Natural killer cell (primary cell): ENCODE measurements around the gene ANKS3. TPM values are rescaled to one million over a fixed set of nuclear protein-coding genes. Genes with fewer than 3 reads are reported as not detected.

Experiments used
- ATAC-seq, 3 donors: fragments of 150-1000 bp in 2 of 3; fragments of 200-7000 bp in 1 of 3; cut with Tn5 transposase; 1 replicate in 1 of 3; 2 replicates in 2 of 3; pipeline ENCODE4 v1.10.0; 2021; ENCODE audit warnings: mild to moderate bottlenecking in 2 of 3, moderate library complexity in 2 of 3
- DNase-seq, 2 donors: peaks; one replicate each; pipeline versions ENCODE4 v3.0.0 to v3.0.0-alpha.2; 2013 to 2021; ENCODE audit warnings: mixed read lengths in 1 of 2
- H3K27ac ChIP-seq: one replicate; pipeline ENCODE4 v1.5.1; 2013; ENCODE audit warnings: mild to moderate bottlenecking, low read length
- H3K27me3 ChIP-seq: one replicate; pipeline ENCODE4 v1.6.1; 2013; ENCODE audit warnings: low read length; ENCODE audit not compliant: control insufficient read depth, insufficient read depth
- H3K36me3 ChIP-seq: one replicate; pipeline ENCODE4 v1.6.1; 2013; ENCODE audit warnings: low read length; ENCODE audit not compliant: control insufficient read depth, insufficient read depth
- H3K4me1 ChIP-seq: one replicate; pipeline ENCODE4 v1.6.1; 2013; ENCODE audit warnings: low read length; ENCODE audit not compliant: control insufficient read depth, insufficient read depth
- H3K4me3 ChIP-seq: one replicate; pipeline ENCODE4 v1.5.1; 2013; ENCODE audit warnings: low read length
- H3K9me3 ChIP-seq: one replicate; pipeline ENCODE4 v1.6.1; 2013; ENCODE audit warnings: low read length; ENCODE audit not compliant: control insufficient read depth, insufficient read depth
- H3K27ac Mint-ChIP-seq, 2 donors: one replicate each; pipeline ENCODE4 v1.8.0; 2022; ENCODE audit warnings: mild to moderate bottlenecking in 2 of 2, mixed read lengths in 2 of 2, moderate library complexity in 1 of 2
- H3K27me3 Mint-ChIP-seq, 2 donors: one replicate each; pipeline ENCODE4 v1.8.0; 2022; ENCODE audit warnings: low read depth in 2 of 2, mixed read lengths in 2 of 2
- H3K36me3 Mint-ChIP-seq: one replicate; pipeline ENCODE4 v1.8.0; 2022; ENCODE audit warnings: mixed read lengths
- H3K4me1 Mint-ChIP-seq, 2 donors: one replicate each; pipeline ENCODE4 v1.8.0; 2022; ENCODE audit warnings: mixed read lengths in 2 of 2
- H3K4me3 Mint-ChIP-seq: one replicate; pipeline ENCODE4 v1.8.0; 2022; ENCODE audit warnings: mild to moderate bottlenecking, moderate library complexity, mixed read lengths
- H3K9me3 Mint-ChIP-seq, 2 donors: one replicate each; pipeline ENCODE4 v1.8.0; 2022; ENCODE audit warnings: mixed read lengths in 2 of 2
- WGBS: methylation state at CpG from one replicate; pipeline ENCODE4 v1.1.7; 2013; ENCODE audit warnings: missing lambda C conversion rate; ENCODE audit not compliant: insufficient coverage; 5-methylcytosine and 5-hydroxymethylcytosine counted together
- intact Hi-C: fragments of 100-400 bp; cut with micrococcal nuclease; formaldehyde crosslinking; loops from one replicate; pipeline ENCODE4 v1.14.2; 2022
- total RNA-seq, 4 donors: library from RNA; stranded (reverse); fragments of 120-200 nt in 1 of 4; gene quantifications; one replicate each; pipeline versions ENCODE4 v1.2.3 to v1.2.4, GENCODE V29; 2013 to 2022
- TF ChIP-seq, protein P1 (sequence below): fragments of 200-600 bp; IDR thresholded peaks from one replicate; pipeline ENCODE4 v1.8.0; 2022; ENCODE audit warnings: antibody characterized with exemption

The ANKS3 gene
- total RNA-seq, 3 donors from 2014 or later (not counting 1 experiment from before 2014, with no cell fraction given): 19.7 to 20.8 (median 20.5) TPM

- peaks cover 40% of the 10 kb centered on the region for H3K36me3 ChIP-seq
- Mint-ChIP-seq H3K27me3 (no peaks in the 10 kb centered on the region), H3K36me3 (no peaks in the 10 kb centered on the region), H3K9me3 (no peaks in the 10 kb centered on the region), H3K4me3 (no peak overlapping the region), H3K27ac (no peak overlapping the region), H3K4me1 (peaks cover 18 to 33% of the 10 kb centered on the region in 2 donors)
- DNase-seq (no peak), ATAC-seq (peak in 2 of 3 donors; percentile 21 to 52)
- peaks cover 33% of the 10 kb centered on the region for H3K4me1 ChIP-seq
- peak overlapping the region; percentile 47 for H3K27ac ChIP-seq
- TF ChIP-seq, protein P1, sequence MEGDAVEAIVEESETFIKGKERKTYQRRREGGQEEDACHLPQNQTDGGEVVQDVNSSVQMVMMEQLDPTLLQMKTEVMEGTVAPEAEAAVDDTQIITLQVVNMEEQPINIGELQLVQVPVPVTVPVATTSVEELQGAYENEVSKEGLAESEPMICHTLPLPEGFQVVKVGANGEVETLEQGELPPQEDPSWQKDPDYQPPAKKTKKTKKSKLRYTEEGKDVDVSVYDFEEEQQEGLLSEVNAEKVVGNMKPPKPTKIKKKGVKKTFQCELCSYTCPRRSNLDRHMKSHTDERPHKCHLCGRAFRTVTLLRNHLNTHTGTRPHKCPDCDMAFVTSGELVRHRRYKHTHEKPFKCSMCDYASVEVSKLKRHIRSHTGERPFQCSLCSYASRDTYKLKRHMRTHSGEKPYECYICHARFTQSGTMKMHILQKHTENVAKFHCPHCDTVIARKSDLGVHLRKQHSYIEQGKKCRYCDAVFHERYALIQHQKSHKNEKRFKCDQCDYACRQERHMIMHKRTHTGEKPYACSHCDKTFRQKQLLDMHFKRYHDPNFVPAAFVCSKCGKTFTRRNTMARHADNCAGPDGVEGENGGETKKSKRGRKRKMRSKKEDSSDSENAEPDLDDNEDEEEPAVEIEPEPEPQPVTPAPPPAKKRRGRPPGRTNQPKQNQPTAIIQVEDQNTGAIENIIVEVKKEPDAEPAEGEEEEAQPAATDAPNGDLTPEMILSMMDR: no peak
- no peak overlapping the region for H3K4me3 ChIP-seq
- no peaks in the 10 kb centered on the region for H3K9me3 ChIP-seq
- 86% methylated on average over 47 of the region's 47 CpGs for WGBS
- no peaks in the 10 kb centered on the region for H3K27me3 ChIP-seq
- intact Hi-C loops: no loop called here
Measured at GRCh38 chr16:4679850-4680636, 54.0 kb downstream of the ANKS3 start.

GRCh38 chr16:4679156-4679849, 54.8 kb downstream of the ANKS3 start:
- Mint-ChIP-seq H3K27me3 (no peaks in the 10 kb centered on the region), H3K4me3 (no peak overlapping the region), H3K4me1 (peaks cover 18 to 33% of the 10 kb centered on the region in 2 donors), H3K36me3 (no peaks in the 10 kb centered on the region), H3K27ac (peak overlapping the region; percentile 19 to 39), H3K9me3 (no peaks in the 10 kb centered on the region)
- DNase-seq: no peak
- H3K9me3 ChIP-seq: no peaks in the 10 kb centered on the region
- ATAC-seq: no peak
- H3K36me3 ChIP-seq: peaks cover 34% of the 10 kb centered on the region
- no peak overlapping the region for H3K4me3 ChIP-seq
- intact Hi-C loops: no loop called here
- H3K27me3 ChIP-seq: no peaks in the 10 kb centered on the region
- 92% methylated on average over 19 of the region's 20 CpGs for WGBS
- peaks cover 34% of the 10 kb centered on the region for H3K4me1 ChIP-seq
- H3K27ac ChIP-seq: no peak overlapping the region
- TF ChIP-seq, protein P1: no peak

GRCh38 chr16:4678596-4678995, 55.5 kb downstream of the ANKS3 start:
- Histone ChIP-seq H3K27me3 (no peaks in the 10 kb centered on the region), H3K4me3 (no peak overlapping the region), H3K4me1 (peaks cover 34% of the 10 kb centered on the region), H3K36me3 (peaks cover 28% of the 10 kb centered on the region), H3K27ac (no peak overlapping the region), H3K9me3 (no peaks in the 10 kb centered on the region)
- ATAC-seq (no peak), DNase-seq (no peak)
- no peaks in the 10 kb centered on the region for H3K36me3 Mint-ChIP-seq
- H3K27ac Mint-ChIP-seq: peak overlapping the region; percentile 19 to 39
- TF ChIP-seq, protein P1: no peak
- H3K9me3 Mint-ChIP-seq: no peaks in the 10 kb centered on the region
- H3K4me3 Mint-ChIP-seq: no peak overlapping the region
- H3K27me3 Mint-ChIP-seq: no peaks in the 10 kb centered on the region
- peaks cover 18 to 33% of the 10 kb centered on the region in 2 donors for H3K4me1 Mint-ChIP-seq
- intact Hi-C loops: no loop called here
- 88% methylated on average over 6 of the region's 6 CpGs for WGBS
